CD4-positive, alpha-beta T cell (primary cell): Measurements from ENCODE around the gene TPSAB1. TPM values are rescaled to one million over a fixed set of nuclear protein-coding genes. Genes with fewer than 3 reads are reported as not detected.
A peak's percentile ranks its signal among the peaks of the same experiment; 100 is the strongest.

Experiments used
- ATAC-seq: fragments of 200-7000 bp; cut with Tn5 transposase; one replicate; pipeline ENCODE4 v1.10.0; 2022; ENCODE audit warnings: mild to moderate bottlenecking; ENCODE audit not compliant: poor library complexity
- CTCF ChIA-PET: fragments of 350-600 bp; sonication (Branson Sonifier 250); formaldehyde crosslinking; loops from one replicate; lab custom pipeline; 2021; ENCODE audit warnings: antibody characterized with exemption, inconsistent platforms; lab: Charles Lee
- POLR2A ChIA-PET: fragments of 350-600 bp; sonication (Branson Sonifier 250); formaldehyde crosslinking; loops from one replicate; lab custom pipeline; 2021; ENCODE audit warnings: antibody characterized with exemption, inconsistent platforms; lab: Charles Lee
- DNase-seq, 14 experiments: peaks; one replicate each; pipeline ENCODE4 v3.0.0-alpha.2; 2013 to 2020; ENCODE audit warnings: mixed read lengths in 2 of 14
- H3K27ac ChIP-seq, 2 donors: one replicate each; pipeline versions ENCODE4 v1.5.1 to v1.7.0; 2013; ENCODE audit warnings: low read length in 2 of 2, low read depth in 1 of 2, mild to moderate bottlenecking in 1 of 2
- H3K27me3 ChIP-seq, 2 experiments: 1 replicate in 1 of 2; 2 replicates in 1 of 2; pipeline versions ENCODE4 v1.6.1 to v1.7.0; 2013; ENCODE audit warnings: low read length in 2 of 2, control low read depth in 1 of 2, mild to moderate bottlenecking in 1 of 2, moderate library complexity in 1 of 2; ENCODE audit not compliant: insufficient read depth in 2 of 2, control insufficient read depth in 1 of 2
- H3K36me3 ChIP-seq: one replicate; pipeline ENCODE4 v1.6.1; 2013; ENCODE audit warnings: low read length, control low read depth; ENCODE audit not compliant: insufficient read depth
- H3K4me1 ChIP-seq: one replicate; pipeline ENCODE4 v1.6.1; 2013; ENCODE audit warnings: low read length, control low read depth; ENCODE audit not compliant: insufficient read depth
- H3K4me3 ChIP-seq: one replicate; pipeline ENCODE4 v1.5.1; 2013; ENCODE audit warnings: mild to moderate bottlenecking, low read length, moderate library complexity
- H3K9me3 ChIP-seq, 2 experiments: 1 replicate in 1 of 2; 2 replicates in 1 of 2; pipeline versions ENCODE4 v1.6.1 to v1.7.0; 2013; ENCODE audit warnings: low read length in 2 of 2, mild to moderate bottlenecking in 2 of 2, control low read depth in 1 of 2, moderate library complexity in 1 of 2; ENCODE audit not compliant: control insufficient read depth in 1 of 2, insufficient read depth in 1 of 2
- H3K27ac Mint-ChIP-seq: one replicate; pipeline ENCODE4 v1.8.0; 2020; ENCODE audit warnings: mixed read lengths
- H3K27me3 Mint-ChIP-seq: one replicate; pipeline ENCODE4 v1.8.0; 2021; ENCODE audit warnings: mixed read lengths
- H3K36me3 Mint-ChIP-seq: one replicate; pipeline ENCODE4 v1.8.0; 2021; ENCODE audit warnings: low read depth, mixed read lengths
- H3K4me1 Mint-ChIP-seq: one replicate; pipeline ENCODE4 v1.8.0; 2021; ENCODE audit warnings: low read depth, mixed read lengths
- H3K4me3 Mint-ChIP-seq: one replicate; pipeline ENCODE4 v1.8.0; 2020; ENCODE audit warnings: mild to moderate bottlenecking, mixed read lengths
- H3K9me3 Mint-ChIP-seq: one replicate; pipeline ENCODE4 v1.8.0; 2020; ENCODE audit warnings: mixed read lengths
- intact Hi-C, 2 experiments: fragments of 100-400 bp; cut with DNase I in 1 of 2; cut with micrococcal nuclease in 1 of 2; formaldehyde crosslinking; loops; one replicate each; pipeline versions ENCODE4 v1.15.1 to v1.9.0; 2023 to 2025; cut with DNase I, micrococcal nuclease
- total RNA-seq, 174 experiments: library from RNA in 2 of 174; stranded (reverse) in 2 of 174; gene quantifications; one replicate each; pipeline ENCODE4 v1.2.3 and lab custom pipeline; 2021 to 2026
- TF ChIP-seq, protein P1 (sequence below): fragments of 200-600 bp; IDR thresholded peaks from one replicate; pipeline ENCODE4 v1.8.0; 2022; ENCODE audit warnings: antibody characterized with exemption, mild to moderate bottlenecking

The TPSAB1 gene
- total RNA-seq, 2 experiments from 2014 or later: 0.22 TPM; not detected in 1

DNA sequence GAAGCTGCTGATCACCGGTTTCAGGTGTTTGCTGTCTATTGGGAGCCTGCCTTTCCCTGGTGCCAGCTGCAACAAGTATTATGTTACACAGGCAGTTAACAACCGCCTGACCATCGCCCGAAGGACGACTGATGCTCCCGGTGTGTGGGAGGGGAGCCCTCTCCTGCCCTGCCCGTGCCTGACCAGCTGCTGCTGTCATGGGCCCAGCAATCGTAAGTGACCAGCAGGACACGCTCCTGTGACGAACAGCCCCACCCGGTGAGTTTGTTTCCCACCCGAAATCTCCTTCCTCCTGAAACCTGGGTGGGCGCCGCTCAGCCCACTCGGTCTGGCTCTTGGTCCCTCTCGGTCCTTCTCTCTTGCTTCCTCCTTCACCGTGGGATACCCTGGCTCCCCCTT is 51.1 kb downstream of the TPSAB1 start:
- DNase-seq: peak in 1 of 14 experiments; percentile 6
- no peak for ATAC-seq
- Mint-ChIP-seq H3K36me3 (no peaks in the 10 kb centered on the region), H3K27me3 (peaks cover 62% of the 10 kb centered on the region), H3K9me3 (no peaks in the 10 kb centered on the region), H3K4me1 (no peaks in the 10 kb centered on the region), H3K4me3 (no peak overlapping the region), H3K27ac (no peak overlapping the region)
- H3K9me3 ChIP-seq: peaks cover 0 to 12% of the 10 kb centered on the region in 2 experiments
- CTCF ChIA-PET: no interaction called here
- H3K27me3 ChIP-seq: peaks cover 31 to 42% of the 10 kb centered on the region in 2 experiments
- no peak overlapping the region for H3K27ac ChIP-seq
- TF ChIP-seq, protein P1, sequence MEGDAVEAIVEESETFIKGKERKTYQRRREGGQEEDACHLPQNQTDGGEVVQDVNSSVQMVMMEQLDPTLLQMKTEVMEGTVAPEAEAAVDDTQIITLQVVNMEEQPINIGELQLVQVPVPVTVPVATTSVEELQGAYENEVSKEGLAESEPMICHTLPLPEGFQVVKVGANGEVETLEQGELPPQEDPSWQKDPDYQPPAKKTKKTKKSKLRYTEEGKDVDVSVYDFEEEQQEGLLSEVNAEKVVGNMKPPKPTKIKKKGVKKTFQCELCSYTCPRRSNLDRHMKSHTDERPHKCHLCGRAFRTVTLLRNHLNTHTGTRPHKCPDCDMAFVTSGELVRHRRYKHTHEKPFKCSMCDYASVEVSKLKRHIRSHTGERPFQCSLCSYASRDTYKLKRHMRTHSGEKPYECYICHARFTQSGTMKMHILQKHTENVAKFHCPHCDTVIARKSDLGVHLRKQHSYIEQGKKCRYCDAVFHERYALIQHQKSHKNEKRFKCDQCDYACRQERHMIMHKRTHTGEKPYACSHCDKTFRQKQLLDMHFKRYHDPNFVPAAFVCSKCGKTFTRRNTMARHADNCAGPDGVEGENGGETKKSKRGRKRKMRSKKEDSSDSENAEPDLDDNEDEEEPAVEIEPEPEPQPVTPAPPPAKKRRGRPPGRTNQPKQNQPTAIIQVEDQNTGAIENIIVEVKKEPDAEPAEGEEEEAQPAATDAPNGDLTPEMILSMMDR: no peak
- H3K4me3 ChIP-seq: no peak overlapping the region
- no peaks in the 10 kb centered on the region for H3K36me3 ChIP-seq
- intact Hi-C loops: no loop called here
- peaks cover 8% of the 10 kb centered on the region for H3K4me1 ChIP-seq
- POLR2A ChIA-PET: no interaction called here

Other genes with a start within 250 kb of the TPSAB1 start
- gene SSTR5, start 168.0 kb upstream of the TPSAB1 start, total RNA-seq: not detected
- not detected for gene C1QTNF8, start 144.5 kb upstream of the TPSAB1 start, total RNA-seq
- 1 to 10 TPM; 5.7 to 6.3 TPM for gene CACNA1H, start 87.6 kb upstream of the TPSAB1 start, total RNA-seq
- not detected for gene TPSG1, start 15.4 kb upstream of the TPSAB1 start, total RNA-seq
- gene TPSB2, start 10.5 kb upstream of the TPSAB1 start, total RNA-seq: not detected
- not detected for gene TPSD1, start 15.4 kb downstream of the TPSAB1 start, total RNA-seq
- 100 to 1,000 TPM; 247 to 252 TPM for gene UBE2I, start 68.9 kb downstream of the TPSAB1 start, total RNA-seq
- gene BAIAP3, start 92.9 kb downstream of the TPSAB1 start, total RNA-seq: 10 to 100 TPM; 19.6 to 21.5 TPM
- 10 to 100 TPM; 19.9 to 21.4 TPM for gene TSR3, start 111.2 kb downstream of the TPSAB1 start, total RNA-seq
- 10 to 100 TPM; 27.6 to 32.0 TPM for gene GNPTG, start 111.2 kb downstream of the TPSAB1 start, total RNA-seq
- 10 to 100 TPM; 52.6 to 53.2 TPM for gene UNKL, start 174.0 kb downstream of the TPSAB1 start, total RNA-seq
- gene UQCC4, start 180.0 kb downstream of the TPSAB1 start, total RNA-seq: 1 to 10 TPM; 6.9 to 7.6 TPM
- gene PERCC1, start 190.4 kb downstream of the TPSAB1 start, total RNA-seq: under 1 TPM in 1 of 2 experiments, not detected in 1; 0.30 TPM
- 1 to 10 TPM; 2.9 to 3.0 TPM for gene CCDC154, start 203.9 kb downstream of the TPSAB1 start, total RNA-seq
- gene CLCN7, start 234.3 kb downstream of the TPSAB1 start, total RNA-seq: 10 to 100 TPM; 70.5 to 76.2 TPM
- gene PTX4, start 248.2 kb downstream of the TPSAB1 start, total RNA-seq: not detected